ENCODE measurements around the gene ADAMTS16. TPM values are rescaled to one million over a fixed set of nuclear protein-coding genes. Genes with fewer than 3 reads are reported as not detected.
"Not testable (repeated sequence)": the region's sequence is repeated elsewhere in the genome, so short reads cannot be mapped to it uniquely, and the experiment has no call there.

The ADAMTS16 gene
- total and polyA plus RNA-seq, 9 donors = 4.3 to 12.1 (median 6.4) TPM

DNA sequence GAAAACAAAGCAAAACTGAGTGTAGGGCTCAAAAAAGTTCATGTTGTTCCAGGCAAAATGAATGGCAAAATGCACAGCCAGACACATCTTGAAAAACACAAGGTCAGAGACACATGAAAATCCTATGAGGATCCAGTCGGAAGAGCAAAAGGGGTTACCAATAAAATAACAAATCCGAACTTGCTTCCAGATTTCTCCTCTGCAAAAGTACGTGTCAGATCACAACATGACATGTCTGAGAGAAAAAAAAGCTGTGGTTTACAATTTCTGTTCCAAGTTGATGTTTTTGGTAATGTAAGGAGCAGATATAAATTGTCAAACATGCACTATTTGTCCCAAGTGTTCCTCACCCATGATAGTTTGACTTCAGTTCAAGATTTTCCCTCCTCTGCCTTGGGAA is 15.9 kb upstream of the ADAMTS16 start:
- Histone ChIP-seq H3K4me1 (ENCODE audit: control insufficient read depth, insufficient read depth, low read length) (no peaks in the 10 kb centered on the region), H3K36me3 (ENCODE audit: control insufficient read depth, insufficient read depth, low read length) (no peaks in the 10 kb centered on the region), H3K4me3 (ENCODE audit: low read length) (no peak overlapping the region), H3K9me3 (replicated peaks; ENCODE audit: control insufficient read depth, low read depth, low read length) (no peaks in the 10 kb centered on the region), H3K27me3 (ENCODE audit: control insufficient read depth, insufficient read depth, low read length) (no peaks in the 10 kb centered on the region), H3K27ac (ENCODE audit: low read length) (no peak overlapping the region)
- no CpG with 5 or more reads among the region's 3 CpGs for WGBS (ENCODE audit: insufficient coverage)
- no peak for DNase-seq

DNA sequence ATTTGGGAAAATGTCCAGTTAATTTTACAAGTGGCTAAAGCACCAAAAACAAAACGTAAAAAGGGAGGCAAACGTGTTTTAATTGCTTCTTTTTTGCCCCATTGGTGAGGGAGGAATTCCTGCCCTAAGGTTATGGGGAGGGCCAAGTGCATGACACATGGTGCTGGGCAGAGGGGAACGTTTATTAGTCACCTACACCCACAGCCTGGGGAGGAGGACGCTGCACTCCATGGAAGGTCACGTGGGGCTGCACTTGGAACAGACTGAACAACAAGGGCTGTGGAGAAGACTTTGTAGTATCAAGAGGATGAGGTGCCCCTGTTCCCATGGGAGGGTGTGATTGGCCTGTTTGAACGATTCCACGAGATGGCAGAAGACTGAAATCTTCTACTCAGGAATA is 13.7 kb upstream of the ADAMTS16 start:
- Histone ChIP-seq H3K27ac (ENCODE audit: low read length) (no peak overlapping the region), H3K27me3 (ENCODE audit: control insufficient read depth, insufficient read depth, low read length) (no peaks in the 10 kb centered on the region), H3K36me3 (ENCODE audit: control insufficient read depth, insufficient read depth, low read length) (no peaks in the 10 kb centered on the region), H3K9me3 (replicated peaks; ENCODE audit: control insufficient read depth, low read depth, low read length) (no peaks in the 10 kb centered on the region), H3K4me1 (ENCODE audit: control insufficient read depth, insufficient read depth, low read length) (no peaks in the 10 kb centered on the region), H3K4me3 (ENCODE audit: low read length) (no peak overlapping the region)
- WGBS (ENCODE audit: insufficient coverage) = 17% methylated on average over 1 of the region's 7 CpGs
- no peak for DNase-seq

DNA sequence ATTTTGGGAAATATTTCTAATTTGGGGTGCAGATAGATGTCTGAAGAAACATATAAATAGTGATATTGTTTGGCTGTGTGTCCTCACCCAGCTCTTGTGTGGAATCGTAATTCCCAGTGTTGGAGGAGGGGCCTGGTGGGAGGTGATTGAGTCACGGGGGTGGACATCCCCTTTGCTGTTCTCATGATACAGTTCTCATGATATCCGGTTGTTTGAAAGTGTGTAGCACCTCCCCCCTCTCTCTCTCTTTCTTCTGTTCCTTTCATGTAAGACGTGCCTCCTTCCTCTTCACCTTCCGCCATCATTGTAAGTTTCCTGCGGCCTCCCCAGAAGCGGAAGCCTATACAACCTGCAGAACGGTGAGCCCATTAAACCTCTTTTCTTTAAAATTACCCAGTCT is 11.4 kb upstream of the ADAMTS16 start:
- no peak for DNase-seq
- Histone ChIP-seq H3K27ac (ENCODE audit: low read length) (no peak overlapping the region), H3K27me3 (ENCODE audit: control insufficient read depth, insufficient read depth, low read length) (no peaks in the 10 kb centered on the region), H3K9me3 (replicated peaks; ENCODE audit: control insufficient read depth, low read depth, low read length) (no peaks in the 10 kb centered on the region), H3K4me1 (ENCODE audit: control insufficient read depth, insufficient read depth, low read length) (no peaks in the 10 kb centered on the region), H3K4me3 (ENCODE audit: low read length) (no peak overlapping the region), H3K36me3 (ENCODE audit: control insufficient read depth, insufficient read depth, low read length) (no peaks in the 10 kb centered on the region)
- WGBS (ENCODE audit: insufficient coverage) = 70% methylated on average over 2 of the region's 8 CpGs

DNA sequence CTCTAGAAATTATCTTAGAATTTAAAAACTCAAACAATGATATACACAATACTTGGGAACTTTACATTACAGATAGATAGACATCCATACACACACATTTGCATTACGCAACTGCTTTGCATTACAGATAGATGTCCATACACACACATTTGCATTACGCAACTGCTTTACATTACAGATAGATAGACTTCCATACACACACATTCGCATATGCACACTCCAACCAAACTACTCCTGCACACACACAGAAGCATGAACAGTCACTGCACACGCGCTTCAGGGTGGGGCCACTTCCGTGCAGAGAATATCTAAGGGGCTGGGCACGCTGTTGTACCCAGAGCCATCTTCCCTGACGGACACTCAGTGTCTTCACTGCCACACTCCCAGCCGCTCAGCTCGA is 7.9 kb upstream of the ADAMTS16 start:
- DNase-seq = no peak

DNA sequence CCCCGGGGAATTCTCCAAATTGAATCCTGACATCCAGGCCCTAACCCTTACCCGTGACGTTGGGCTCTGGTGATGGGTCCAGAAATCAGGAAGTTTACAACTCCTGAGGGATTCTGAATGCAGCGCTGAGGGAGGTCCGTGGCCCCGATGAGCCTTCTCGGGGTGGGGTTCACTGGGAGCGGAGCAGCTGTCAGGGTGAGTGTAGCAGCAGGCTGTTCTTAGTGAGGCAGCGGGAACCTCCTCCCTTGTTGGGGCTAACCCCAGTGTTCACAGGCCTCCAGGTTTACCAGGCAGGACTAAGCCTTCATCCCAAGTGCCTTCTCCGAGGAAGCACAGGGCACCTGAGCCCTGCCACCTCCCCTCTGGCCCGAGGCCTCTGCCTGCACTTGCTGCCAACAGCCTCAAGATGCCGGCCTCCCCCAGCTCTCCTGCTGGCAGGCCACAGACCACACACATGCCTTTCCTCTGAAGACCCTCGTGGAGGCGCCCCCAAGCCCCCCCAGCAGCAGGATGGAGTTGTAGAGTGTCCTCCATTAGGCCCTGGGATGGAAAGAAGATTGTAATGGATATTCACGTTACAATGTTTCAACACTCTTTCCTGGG is 7.3 kb upstream of the ADAMTS16 start:
- no peaks in the 10 kb centered on the region for H3K27me3 ChIP-seq (ENCODE audit: control insufficient read depth, insufficient read depth, low read length)
- H3K4me1 ChIP-seq (ENCODE audit: control insufficient read depth, insufficient read depth, low read length) = no peaks in the 10 kb centered on the region
- H3K9me3 ChIP-seq (replicated peaks; ENCODE audit: control insufficient read depth, low read depth, low read length) = no peaks in the 10 kb centered on the region
- H3K36me3 ChIP-seq (ENCODE audit: control insufficient read depth, insufficient read depth, low read length) = no peaks in the 10 kb centered on the region
- no peak overlapping the region for H3K27ac ChIP-seq (ENCODE audit: low read length)
- DNase-seq = no peak
- 86% methylated on average over 8 of the region's 15 CpGs for WGBS (ENCODE audit: insufficient coverage)
- no peak overlapping the region for H3K4me3 ChIP-seq (ENCODE audit: low read length)

More for the DNA sequence above, 7.9 kb upstream of the ADAMTS16 start:
- no peak overlapping the region for H3K4me3 ChIP-seq (ENCODE audit: low read length)
- WGBS (ENCODE audit: insufficient coverage) = 82% methylated on average over 10 of the region's 10 CpGs
- H3K4me1 ChIP-seq (ENCODE audit: control insufficient read depth, insufficient read depth, low read length) = no peaks in the 10 kb centered on the region
- no peak overlapping the region for H3K27ac ChIP-seq (ENCODE audit: low read length)
- H3K27me3 ChIP-seq (ENCODE audit: control insufficient read depth, insufficient read depth, low read length) = no peaks in the 10 kb centered on the region
- no peaks in the 10 kb centered on the region for H3K36me3 ChIP-seq (ENCODE audit: control insufficient read depth, insufficient read depth, low read length)
- no peaks in the 10 kb centered on the region for H3K9me3 ChIP-seq (replicated peaks; ENCODE audit: control insufficient read depth, low read depth, low read length)

DNA sequence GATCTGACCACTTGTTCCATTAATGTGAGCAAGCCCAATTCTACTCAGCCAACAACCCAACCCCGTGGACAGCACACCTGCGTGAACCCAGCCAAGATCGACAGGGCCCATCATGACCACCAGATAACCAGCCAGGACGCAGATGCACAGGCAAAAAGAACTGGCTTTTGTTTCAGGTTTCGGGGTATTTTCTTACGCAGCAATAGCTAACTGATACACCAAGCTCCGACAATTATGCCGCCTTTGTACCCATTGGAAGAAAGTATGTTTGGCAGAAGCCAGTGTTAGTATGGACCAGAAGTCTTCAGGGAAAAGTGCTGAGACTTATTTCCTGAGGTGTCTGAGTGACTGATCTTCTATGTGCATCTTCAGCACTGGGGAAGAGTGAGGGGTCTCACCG is 6.0 kb upstream of the ADAMTS16 start:
- 100% methylated on average over 4 of the region's 9 CpGs for whole genome bisulfite sequencing (ENCODE audit: insufficient coverage)
- Histone ChIP-seq H3K4me3 (ENCODE audit: low read length) (no peak overlapping the region), H3K4me1 (ENCODE audit: control insufficient read depth, insufficient read depth, low read length) (no peaks in the 10 kb centered on the region), H3K27me3 (ENCODE audit: control insufficient read depth, insufficient read depth, low read length) (peaks cover 2% of the 10 kb centered on the region), H3K36me3 (ENCODE audit: control insufficient read depth, insufficient read depth, low read length) (no peaks in the 10 kb centered on the region), H3K27ac (ENCODE audit: low read length) (no peak overlapping the region), H3K9me3 (replicated peaks; ENCODE audit: control insufficient read depth, low read depth, low read length) (no peaks in the 10 kb centered on the region)
- no peak for DNase-seq

DNA sequence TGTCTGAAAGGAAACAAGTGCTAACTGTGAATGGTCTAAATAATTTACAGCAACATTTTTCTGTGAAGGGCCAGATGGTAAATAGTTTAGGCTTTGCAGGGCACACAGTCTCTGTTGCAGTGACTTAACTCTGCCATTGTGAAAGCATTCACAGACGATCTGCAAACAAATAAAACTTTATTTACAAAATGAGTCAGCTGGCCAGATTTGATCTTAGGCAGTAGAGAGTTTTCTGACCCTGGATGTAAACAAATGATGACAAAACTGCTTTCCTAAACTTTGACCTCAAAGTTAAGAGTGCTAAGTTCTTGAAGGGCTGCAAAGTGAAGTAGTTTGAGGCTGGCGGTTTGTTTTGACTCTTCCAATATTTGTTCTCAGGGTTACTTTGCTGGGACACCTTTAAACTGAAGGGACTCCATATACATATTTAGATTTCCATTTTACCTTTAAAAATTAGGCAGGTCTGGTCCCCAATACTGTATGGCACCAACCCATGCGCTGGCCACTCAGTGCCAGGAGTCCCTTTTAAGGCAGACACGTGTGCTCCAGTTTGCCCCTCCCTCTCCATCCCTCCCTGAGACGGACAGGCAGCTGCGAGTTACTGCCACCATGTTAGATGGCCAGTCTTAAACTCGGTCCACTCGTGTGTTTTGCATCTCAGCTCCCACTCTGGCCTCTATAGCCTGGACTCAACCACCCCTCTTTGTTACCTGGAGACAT is 4.0 kb upstream of the ADAMTS16 start:
- no peak overlapping the region for H3K4me3 ChIP-seq (ENCODE audit: low read length)
- peaks cover 17% of the 10 kb centered on the region for H3K27me3 ChIP-seq (ENCODE audit: control insufficient read depth, insufficient read depth, low read length)
- no peaks in the 10 kb centered on the region for H3K36me3 ChIP-seq (ENCODE audit: control insufficient read depth, insufficient read depth, low read length)
- 45% methylated on average over 6 of the region's 8 CpGs for WGBS (ENCODE audit: insufficient coverage)
- no peaks in the 10 kb centered on the region for H3K9me3 ChIP-seq (replicated peaks; ENCODE audit: control insufficient read depth, low read depth, low read length)
- peaks cover 5% of the 10 kb centered on the region for H3K4me1 ChIP-seq (ENCODE audit: control insufficient read depth, insufficient read depth, low read length)
- no peak overlapping the region for H3K27ac ChIP-seq (ENCODE audit: low read length)
- DNase-seq = no peak

DNA sequence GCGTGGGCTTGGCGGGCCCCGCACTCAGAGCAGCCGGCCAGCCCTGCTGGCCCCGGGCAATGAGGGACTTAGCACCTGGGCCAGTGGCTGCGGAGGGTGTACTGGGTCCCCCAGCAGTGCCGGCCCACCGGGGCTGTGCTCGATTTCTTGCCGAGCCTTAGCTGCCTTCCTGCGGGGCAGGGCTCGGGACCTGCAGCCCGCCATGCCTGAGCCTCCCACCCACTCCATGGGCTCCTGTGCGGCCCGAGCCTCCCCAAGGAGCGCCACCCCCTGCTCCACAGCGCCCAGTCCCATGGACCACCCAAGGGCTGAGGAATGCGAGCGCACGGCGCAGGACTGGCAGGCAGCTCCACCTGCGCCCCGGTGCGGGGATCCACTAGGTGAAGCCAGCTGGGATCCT is 2.3 kb upstream of the ADAMTS16 start:
- H3K4me3 ChIP-seq (ENCODE audit: low read length); H3K4me1 ChIP-seq (ENCODE audit: control insufficient read depth, insufficient read depth, low read length); DNase-seq; H3K27ac ChIP-seq (ENCODE audit: low read length); H3K36me3 ChIP-seq (ENCODE audit: control insufficient read depth, insufficient read depth, low read length); H3K9me3 ChIP-seq (replicated peaks; ENCODE audit: control insufficient read depth, low read depth, low read length): not testable (repeated sequence)
- WGBS (ENCODE audit: insufficient coverage) = 95% methylated on average over 11 of the region's 24 CpGs
- H3K27me3 ChIP-seq (ENCODE audit: control insufficient read depth, insufficient read depth, low read length) = peaks cover 20% of the 10 kb centered on the region

DNA sequence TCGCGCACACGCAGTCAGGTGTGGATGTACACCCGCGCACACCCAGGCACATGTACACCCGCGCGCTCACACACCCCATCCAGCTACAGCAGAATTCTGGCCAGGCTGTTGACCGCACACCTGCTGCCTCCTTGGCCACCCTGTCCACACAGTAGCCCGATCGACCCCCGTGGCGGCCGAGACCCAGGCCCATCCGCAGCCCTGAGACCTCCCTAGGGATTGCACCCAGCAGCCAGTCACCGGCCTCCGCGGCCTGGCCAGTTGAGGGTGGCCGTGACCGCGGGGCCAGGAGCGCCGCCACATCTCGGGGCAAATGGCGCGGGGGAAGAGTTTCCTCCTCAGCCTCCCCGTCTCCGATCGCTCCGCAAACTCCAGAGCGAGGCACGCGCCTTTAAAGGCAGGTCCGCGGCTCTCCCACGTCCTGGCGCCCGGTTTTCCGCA is 774 bp upstream of the ADAMTS16 start:
- H3K9me3 ChIP-seq (replicated peaks; ENCODE audit: control insufficient read depth, low read depth, low read length) = no peaks in the 10 kb centered on the region
- WGBS (ENCODE audit: insufficient coverage) = 9% methylated on average over 35 of the region's 39 CpGs
- H3K4me3 ChIP-seq (ENCODE audit: low read length) = peak overlapping the region; percentile 47
- H3K36me3 ChIP-seq (ENCODE audit: control insufficient read depth, insufficient read depth, low read length) = no peaks in the 10 kb centered on the region
- no peak for DNase-seq
- H3K4me1 ChIP-seq (ENCODE audit: control insufficient read depth, insufficient read depth, low read length) = peaks cover 8% of the 10 kb centered on the region
- no peak overlapping the region for H3K27ac ChIP-seq (ENCODE audit: low read length)
- peaks cover 20% of the 10 kb centered on the region for H3K27me3 ChIP-seq (ENCODE audit: control insufficient read depth, insufficient read depth, low read length)

DNA sequence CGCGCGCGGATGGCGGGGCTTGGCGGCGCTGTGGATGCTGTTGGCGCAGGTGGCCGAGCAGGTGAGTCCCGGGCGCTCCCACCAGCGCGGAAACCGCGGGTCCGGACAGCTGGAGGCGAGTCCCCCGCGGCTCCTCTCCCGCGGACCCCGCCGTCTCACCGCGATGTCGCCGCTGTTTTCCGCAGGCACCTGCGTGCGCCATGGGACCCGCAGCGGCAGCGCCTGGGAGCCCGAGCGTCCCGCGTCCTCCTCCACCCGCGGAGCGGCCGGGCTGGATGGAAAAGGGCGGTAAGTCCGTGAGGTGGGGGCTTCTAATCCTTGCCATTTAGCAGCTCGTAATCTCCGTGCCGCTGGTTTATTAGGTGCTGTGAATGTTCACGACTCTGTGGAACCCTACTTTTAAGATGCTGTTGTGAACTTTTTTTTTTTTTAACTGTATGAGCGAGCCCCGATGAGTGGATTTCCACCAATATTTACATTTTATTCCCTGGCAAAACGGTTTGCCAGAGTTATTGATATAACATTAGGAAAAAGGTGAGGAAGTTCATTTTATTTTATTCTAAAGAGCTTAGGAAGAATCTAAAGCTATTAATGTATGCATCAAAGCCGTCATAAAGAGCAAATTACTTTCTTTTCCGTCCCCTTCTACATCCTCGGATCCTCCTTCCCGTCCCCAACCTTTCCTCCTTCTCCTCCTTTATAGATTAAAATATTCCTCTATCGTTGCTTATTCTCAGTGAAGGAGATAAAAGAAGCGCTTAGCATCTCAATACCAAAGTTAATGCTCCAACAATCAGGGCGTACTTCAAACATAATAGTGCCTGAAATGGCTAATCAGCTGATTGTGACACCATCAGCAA is 579 bp downstream of the ADAMTS16 start:
- 1% methylated on average over 42 of the region's 57 CpGs for WGBS (ENCODE audit: insufficient coverage)
- peak overlapping the region; percentile 47 for H3K4me3 ChIP-seq (ENCODE audit: low read length)
- H3K27me3 ChIP-seq (ENCODE audit: control insufficient read depth, insufficient read depth, low read length) = peaks cover 20% of the 10 kb centered on the region
- DNase-seq = no peak
- H3K36me3 ChIP-seq (ENCODE audit: control insufficient read depth, insufficient read depth, low read length) = no peaks in the 10 kb centered on the region
- no peak overlapping the region for H3K27ac ChIP-seq (ENCODE audit: low read length)
- no peaks in the 10 kb centered on the region for H3K9me3 ChIP-seq (replicated peaks; ENCODE audit: control insufficient read depth, low read depth, low read length)
- H3K4me1 ChIP-seq (ENCODE audit: control insufficient read depth, insufficient read depth, low read length) = peaks cover 8% of the 10 kb centered on the region
